Colonic mucosa (tissue), 4 donors: ENCODE data around the gene CACNA1A. TPM values are rescaled to one million over a fixed set of nuclear protein-coding genes. Genes with fewer than 3 reads are reported as not detected.

ENCODE experiments used
- DNase-seq: peaks from one replicate; pipeline ENCODE4 v3.0.0-alpha.2; 2020
- H3K27ac ChIP-seq: fragments of 200-600 bp; one replicate; pipeline ENCODE4 v1.8.0; 2021
- H3K27me3 ChIP-seq: fragments of 200-600 bp; one replicate; pipeline ENCODE4 v1.8.0; 2021
- H3K36me3 ChIP-seq: fragments of 200-600 bp; one replicate; pipeline ENCODE4 v1.8.0; 2021
- H3K4me1 ChIP-seq: fragments of 200-600 bp; one replicate; pipeline ENCODE4 v1.8.0; 2021; ENCODE audit warnings: mild to moderate bottlenecking
- H3K4me3 ChIP-seq: fragments of 200-600 bp; one replicate; pipeline ENCODE4 v1.8.0; 2021
- H3K9ac ChIP-seq, 2 donors: one replicate each; pipeline ENCODE4 v1.7.0; 2013; ENCODE audit warnings: control low read depth in 2 of 2, low read depth in 2 of 2, low read length in 2 of 2
- H3K9me3 ChIP-seq: fragments of 200-600 bp; one replicate; pipeline ENCODE4 v1.8.0; 2021
- intact Hi-C: fragments of 100-400 bp; cut with DNase I; formaldehyde crosslinking; loops from one replicate; pipeline ENCODE4 v1.14.1; 2022
- total RNA-seq, 2 donors: library from RNA; stranded (reverse); fragmentation: NEBNext Ultra II Directional in 1 of 2; extraction: Animal tissue kit (Norgen Biotek cat#: 25700) in 1 of 2; gene quantifications; one replicate each; pipeline ENCODE4 v1.2.1, GENCODE V29; 2021
- TF ChIP-seq, protein P1 (sequence below): fragments of 200-600 bp; IDR thresholded peaks from one replicate; pipeline ENCODE4 v1.8.0; 2022; ENCODE audit warnings: antibody characterized with exemption, mild to moderate bottlenecking
- donor health status: healthy.
- donor health status: DM: no; HTN: no; CAD: no.
- donor health status: DM: no; HTN: no; CAD: no.

CACNA1A gene
- total RNA-seq, 2 donors from 2014 or later, result 4.9 to 6.1 TPM

DNA sequence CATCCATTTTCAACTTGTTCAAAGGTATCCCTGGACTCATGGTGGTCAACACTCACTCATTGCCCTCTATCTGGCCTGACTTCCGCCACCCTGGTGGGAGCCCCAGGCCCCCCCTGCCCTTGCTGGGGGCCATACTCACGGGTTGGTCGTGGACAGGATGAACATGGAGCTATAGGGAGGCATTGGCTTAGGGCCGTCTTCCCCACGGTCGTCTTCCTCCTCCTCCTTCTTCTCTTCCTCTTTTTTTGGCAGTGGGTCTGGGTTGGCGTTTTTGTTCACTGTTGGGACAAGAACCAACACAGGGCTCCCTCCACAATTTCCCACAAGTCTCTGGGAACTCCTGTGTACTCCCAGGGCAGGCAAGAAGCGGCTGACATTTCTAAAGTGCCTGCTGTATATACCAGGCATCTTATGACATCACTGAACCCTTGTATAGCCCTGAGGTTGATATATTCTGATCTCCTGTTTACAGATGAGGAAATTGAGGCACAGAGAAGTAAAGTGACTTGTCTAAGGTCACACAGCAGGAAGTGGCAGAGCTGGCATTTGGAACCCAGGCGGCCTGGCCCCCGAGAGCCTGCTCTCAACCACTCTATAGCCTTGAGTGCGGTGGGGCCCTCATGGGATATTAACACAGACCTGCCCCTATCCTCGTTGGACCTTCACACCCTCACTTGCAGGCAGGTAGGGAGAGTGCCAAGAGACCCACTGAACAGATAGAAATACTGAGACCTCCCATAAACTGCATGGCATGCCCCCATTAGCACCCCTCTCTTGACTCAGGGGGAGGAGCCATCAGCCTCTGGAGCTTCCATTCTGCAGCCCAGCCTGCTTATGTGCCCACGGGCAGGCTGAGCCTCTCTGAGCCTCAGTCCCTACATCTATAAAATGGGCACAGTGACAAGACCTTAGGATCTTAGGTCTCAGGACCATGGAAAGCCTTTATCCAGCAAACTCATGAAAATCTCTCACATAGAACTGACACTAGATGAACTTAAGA, 221.1 kb downstream of the CACNA1A start:
- H3K9ac ChIP-seq, result no peak overlapping the region
- no peak overlapping the region for H3K4me3 ChIP-seq
- H3K27me3 ChIP-seq, result no peaks in the 10 kb centered on the region
- H3K36me3 ChIP-seq, result no peaks in the 10 kb centered on the region
- no peak for DNase-seq
- H3K9me3 ChIP-seq, result no peaks in the 10 kb centered on the region
- intact Hi-C loops, result no loop called here
- H3K27ac ChIP-seq, result no peak overlapping the region
- no peaks in the 10 kb centered on the region for H3K4me1 ChIP-seq
- TF ChIP-seq, protein P1, sequence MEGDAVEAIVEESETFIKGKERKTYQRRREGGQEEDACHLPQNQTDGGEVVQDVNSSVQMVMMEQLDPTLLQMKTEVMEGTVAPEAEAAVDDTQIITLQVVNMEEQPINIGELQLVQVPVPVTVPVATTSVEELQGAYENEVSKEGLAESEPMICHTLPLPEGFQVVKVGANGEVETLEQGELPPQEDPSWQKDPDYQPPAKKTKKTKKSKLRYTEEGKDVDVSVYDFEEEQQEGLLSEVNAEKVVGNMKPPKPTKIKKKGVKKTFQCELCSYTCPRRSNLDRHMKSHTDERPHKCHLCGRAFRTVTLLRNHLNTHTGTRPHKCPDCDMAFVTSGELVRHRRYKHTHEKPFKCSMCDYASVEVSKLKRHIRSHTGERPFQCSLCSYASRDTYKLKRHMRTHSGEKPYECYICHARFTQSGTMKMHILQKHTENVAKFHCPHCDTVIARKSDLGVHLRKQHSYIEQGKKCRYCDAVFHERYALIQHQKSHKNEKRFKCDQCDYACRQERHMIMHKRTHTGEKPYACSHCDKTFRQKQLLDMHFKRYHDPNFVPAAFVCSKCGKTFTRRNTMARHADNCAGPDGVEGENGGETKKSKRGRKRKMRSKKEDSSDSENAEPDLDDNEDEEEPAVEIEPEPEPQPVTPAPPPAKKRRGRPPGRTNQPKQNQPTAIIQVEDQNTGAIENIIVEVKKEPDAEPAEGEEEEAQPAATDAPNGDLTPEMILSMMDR, result no peak

DNA sequence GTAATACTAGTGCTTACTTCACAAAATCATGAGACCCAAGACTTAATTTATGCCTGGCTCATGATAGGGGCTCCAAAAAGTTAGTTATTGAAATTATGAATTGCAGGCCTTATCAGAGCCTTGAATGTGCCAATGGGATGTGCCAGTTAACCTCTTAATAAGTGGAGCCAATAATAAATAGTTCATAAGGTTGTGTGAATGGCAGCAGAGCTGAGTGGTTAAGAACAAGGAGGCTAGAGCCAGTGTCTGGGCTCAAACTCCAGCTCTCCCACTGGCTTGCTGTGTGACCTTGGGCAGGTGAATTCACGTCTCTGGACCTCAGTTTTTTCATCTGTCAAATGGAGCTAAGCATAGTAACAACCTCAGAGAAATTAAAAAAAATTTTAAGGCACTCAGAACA, 222.4 kb downstream of the CACNA1A start:
- H3K9me3 ChIP-seq, result no peaks in the 10 kb centered on the region
- intact Hi-C loops, result no loop called here
- H3K4me3 ChIP-seq, result no peak overlapping the region
- H3K9ac ChIP-seq, result no peak overlapping the region
- no peaks in the 10 kb centered on the region for H3K4me1 ChIP-seq
- H3K27ac ChIP-seq, result no peak overlapping the region
- no peaks in the 10 kb centered on the region for H3K27me3 ChIP-seq
- TF ChIP-seq, protein P1, result no peak
- H3K36me3 ChIP-seq, result no peaks in the 10 kb centered on the region
- DNase-seq, result no peak

DNA sequence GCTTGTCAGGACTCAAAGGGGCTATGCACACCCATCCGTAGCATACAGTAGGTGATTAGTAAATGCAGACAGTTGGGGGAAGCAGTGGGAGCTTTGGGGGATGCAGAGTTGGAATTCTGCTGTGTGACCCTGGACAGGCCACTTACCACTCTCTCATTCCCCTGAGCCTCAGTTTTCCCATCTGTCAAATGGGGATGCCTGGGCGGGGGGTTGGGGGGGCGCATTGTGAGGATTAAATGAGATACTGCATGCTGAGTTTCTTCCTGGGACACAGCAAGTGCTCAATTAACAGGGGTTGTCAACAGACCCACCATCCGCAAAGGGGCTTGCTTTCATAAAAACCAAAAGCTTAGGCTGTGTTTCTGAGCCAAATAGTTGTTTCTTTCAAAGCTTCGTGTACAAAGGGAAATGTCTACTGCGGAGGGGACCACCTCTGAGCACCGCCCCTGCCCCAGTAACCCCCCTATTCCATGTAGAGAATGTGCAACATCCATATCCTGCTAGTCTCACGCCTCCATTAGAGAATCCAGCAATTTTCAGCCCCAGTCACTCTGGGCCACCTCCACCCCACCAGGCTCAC, 223.7 kb downstream of the CACNA1A start:
- TF ChIP-seq, protein P1, result no peak
- intact Hi-C loops, result no loop called here
- H3K27ac ChIP-seq, result no peak overlapping the region
- no peak overlapping the region for H3K4me3 ChIP-seq
- DNase-seq, result no peak
- no peaks in the 10 kb centered on the region for H3K4me1 ChIP-seq
- no peak overlapping the region for H3K9ac ChIP-seq
- no peaks in the 10 kb centered on the region for H3K9me3 ChIP-seq
- H3K36me3 ChIP-seq, result no peaks in the 10 kb centered on the region
- no peaks in the 10 kb centered on the region for H3K27me3 ChIP-seq

DNA sequence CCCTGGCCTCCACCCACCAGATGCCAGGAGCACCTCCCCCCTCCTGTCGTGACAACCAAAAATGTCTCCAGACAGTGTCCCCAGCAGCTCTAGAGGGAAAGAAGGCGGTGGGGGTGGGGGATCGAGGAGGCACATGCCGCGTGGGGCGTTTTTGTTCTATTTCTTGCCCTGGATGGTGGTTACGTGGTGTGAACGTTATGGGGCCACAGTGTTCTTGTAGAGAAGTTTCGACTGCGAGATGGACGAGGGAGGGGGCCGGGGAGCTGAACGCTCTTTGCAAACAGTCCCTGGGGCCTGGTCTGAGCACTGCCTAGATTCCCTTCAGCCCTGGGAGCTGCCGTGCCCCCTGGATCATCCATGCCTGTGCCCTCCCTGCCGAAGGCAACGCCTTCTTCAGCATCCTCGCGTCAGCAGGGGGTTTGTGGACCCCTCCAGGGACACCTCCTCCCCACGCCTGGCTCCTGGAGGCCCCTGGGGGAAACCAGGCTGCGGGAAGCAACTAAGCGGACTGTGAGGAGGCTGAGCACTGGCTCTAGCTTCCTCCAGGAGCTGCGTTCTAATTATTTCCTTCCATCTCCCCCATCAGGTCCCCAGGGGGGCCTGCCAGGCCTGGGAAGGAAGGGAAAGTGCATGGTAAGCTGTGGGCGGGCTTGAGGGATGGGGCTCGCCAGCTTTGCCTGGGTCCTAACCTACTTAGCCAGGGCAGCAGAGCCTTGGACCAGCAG, 224.6 kb downstream of the CACNA1A start:
- DNase-seq, result no peak
- H3K9me3 ChIP-seq, result no peaks in the 10 kb centered on the region
- H3K36me3 ChIP-seq, result no peaks in the 10 kb centered on the region
- H3K9ac ChIP-seq, result no peak overlapping the region
- no peak overlapping the region for H3K4me3 ChIP-seq
- TF ChIP-seq, protein P1, result no peak
- intact Hi-C loops, result no loop called here
- no peaks in the 10 kb centered on the region for H3K4me1 ChIP-seq
- H3K27ac ChIP-seq, result no peak overlapping the region
- no peaks in the 10 kb centered on the region for H3K27me3 ChIP-seq

DNA sequence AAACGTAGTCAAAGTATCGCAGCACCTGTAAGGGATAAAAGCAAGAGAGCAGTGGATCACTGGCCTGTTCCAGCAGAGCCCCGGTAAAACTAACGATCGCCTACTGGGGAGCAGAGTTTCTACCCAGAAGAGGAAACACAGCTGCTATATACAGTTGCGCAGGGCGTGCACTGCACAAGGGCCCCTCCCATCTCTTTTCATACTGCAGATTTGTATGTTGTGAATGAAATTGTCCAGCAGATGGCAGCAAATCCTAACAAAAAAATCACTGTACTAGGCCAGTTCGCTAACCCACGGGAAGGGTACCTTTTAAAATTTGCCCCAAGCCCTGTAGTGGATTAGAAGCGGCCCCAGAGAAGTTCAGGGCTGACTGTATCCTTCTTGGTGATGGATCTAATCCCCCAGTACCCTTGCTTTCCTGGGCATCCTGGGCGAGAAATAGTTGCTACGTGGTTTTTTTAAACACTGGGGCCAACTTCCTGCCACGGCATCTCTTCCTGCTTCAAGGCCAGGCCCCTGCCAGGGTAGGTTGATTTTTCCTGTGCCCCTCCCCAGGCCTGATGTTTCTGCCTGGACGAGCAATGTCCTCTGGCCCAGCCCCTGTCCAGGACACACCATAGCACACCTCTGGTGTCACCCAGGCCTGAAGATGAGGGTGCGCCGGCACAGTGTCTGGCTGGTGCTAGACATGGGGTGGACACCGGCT, 229.0 kb downstream of the CACNA1A start:
- H3K27me3 ChIP-seq, result no peaks in the 10 kb centered on the region
- no peak overlapping the region for H3K4me3 ChIP-seq
- no peaks in the 10 kb centered on the region for H3K9me3 ChIP-seq
- H3K36me3 ChIP-seq, result no peaks in the 10 kb centered on the region
- H3K27ac ChIP-seq, result no peak overlapping the region
- TF ChIP-seq, protein P1, result peak; percentile 62
- DNase-seq, result peak; percentile 78
- H3K4me1 ChIP-seq, result no peaks in the 10 kb centered on the region
- H3K9ac ChIP-seq, result no peak overlapping the region
- intact Hi-C loops, result loop anchor here (2.0 to 5.0 kb wide), 3 partner anchors 155 to 444 kb away; no protein-coding TSS in a partner anchor
